TTC549 (cell line): Measurements from ENCODE around the gene KLF13.

Experiments used
- FAIRE-seq: peaks from 2 replicates; lab custom pipeline; 2012; peaks lifted over from hg19 to GRCh38; lab: Jason Lieb, UNC

KLF13 gene

GRCh38 chr15:31317017-31317416 is 9.6 kb upstream of the KLF13 start:
- no peak for FAIRE-seq

GRCh38 chr15:31317421-31318327 is 9.0 kb upstream of the KLF13 start:
- FAIRE-seq = no peak

GRCh38 chr15:31318429-31318828 is 8.2 kb upstream of the KLF13 start:
- no peak for FAIRE-seq

- FAIRE-seq = no peak
These were observed 6.6 kb upstream of the KLF13 start for GRCh38 chr15:31320022-31320421.

GRCh38 chr15:31321418-31321817 is 5.2 kb upstream of the KLF13 start:
- no peak for FAIRE-seq

- FAIRE-seq = no peak
These were observed 4.1 kb upstream of the KLF13 start for GRCh38 chr15:31322504-31322903.

- no peak for FAIRE-seq
These were observed 3.0 kb upstream of the KLF13 start for GRCh38 chr15:31323627-31324026.

- no peak for FAIRE-seq
These were observed 2.4 kb upstream of the KLF13 start for GRCh38 chr15:31324186-31324585.

GRCh38 chr15:31324806-31325594 is 1.6 kb upstream of the KLF13 start:
- FAIRE-seq = no peak

GRCh38 chr15:31325595-31326155 is 960 bp upstream of the KLF13 start:
- FAIRE-seq = no peak

- no peak for FAIRE-seq
These were observed 437 bp downstream of the KLF13 start for GRCh38 chr15:31326875-31327668.

- no peak for FAIRE-seq
These were observed 1.2 kb downstream of the KLF13 start for GRCh38 chr15:31327669-31328427.

GRCh38 chr15:31328428-31328968 is 1.9 kb downstream of the KLF13 start:
- no peak for FAIRE-seq

GRCh38 chr15:31328969-31329639 is 2.5 kb downstream of the KLF13 start:
- no peak for FAIRE-seq

- no peak for FAIRE-seq
These were observed 3.0 kb downstream of the KLF13 start for GRCh38 chr15:31329640-31330010.

- no peak for FAIRE-seq
These were observed 3.6 kb downstream of the KLF13 start for GRCh38 chr15:31330111-31330785.

GRCh38 chr15:31330836-31331235 is 4.2 kb downstream of the KLF13 start:
- no peak for FAIRE-seq

- FAIRE-seq = no peak
These were observed 4.8 kb downstream of the KLF13 start for GRCh38 chr15:31331389-31331788.

- FAIRE-seq = no peak
These were observed 5.5 kb downstream of the KLF13 start for GRCh38 chr15:31332020-31332680.

GRCh38 chr15:31332681-31333071 is 6.0 kb downstream of the KLF13 start:
- no peak for FAIRE-seq
